HG03039 (cell line): Measurements from ENCODE around the gene CREG2.

Source experiments
- ATAC-seq: cut with Tn5 transposase; IDR thresholded peaks from one replicate; pipeline ENCODE4 v1.9.1; 2021; ENCODE audit warnings: mild to moderate bottlenecking, moderate library complexity; ENCODE audit not compliant: unreplicated experiment

CREG2 gene

DNA sequence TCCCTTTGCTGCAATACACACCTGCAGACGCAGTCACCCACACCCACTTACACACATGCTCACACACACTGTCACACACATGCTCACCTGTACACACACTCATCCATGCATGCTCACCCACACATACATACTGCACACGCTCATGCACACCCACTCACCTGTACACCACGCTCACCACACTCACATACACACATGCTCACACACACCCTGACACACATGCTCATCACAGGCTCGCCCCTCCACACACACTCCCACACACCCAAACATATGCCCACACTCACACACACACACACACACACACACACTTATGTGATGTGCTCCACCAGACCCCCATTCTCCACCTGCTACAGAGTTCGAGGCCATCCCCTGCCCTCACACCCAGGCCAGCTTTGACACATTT lies 22.8 kb upstream of the CREG2 start:
- no peak for ATAC-seq

DNA sequence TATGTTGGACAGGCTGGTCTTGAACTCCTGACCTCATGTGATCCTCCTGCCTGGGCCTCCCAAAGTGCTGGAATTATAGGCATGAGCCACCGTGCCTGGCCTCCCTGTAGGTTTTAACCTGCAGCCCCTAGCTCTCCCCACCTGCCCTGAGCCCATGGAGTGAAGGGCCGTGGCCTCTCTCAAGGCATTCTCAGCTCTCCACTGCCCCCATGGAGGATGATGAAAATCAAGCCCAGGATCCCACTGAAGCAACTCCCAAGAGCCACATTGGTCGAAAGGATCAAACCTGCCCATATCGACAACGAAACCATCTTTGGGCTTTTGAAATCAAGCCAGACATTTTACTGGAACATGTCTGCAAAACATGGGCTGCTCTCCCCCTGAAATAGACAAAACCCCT lies 22.4 kb upstream of the CREG2 start:
- no peak for ATAC-seq

DNA sequence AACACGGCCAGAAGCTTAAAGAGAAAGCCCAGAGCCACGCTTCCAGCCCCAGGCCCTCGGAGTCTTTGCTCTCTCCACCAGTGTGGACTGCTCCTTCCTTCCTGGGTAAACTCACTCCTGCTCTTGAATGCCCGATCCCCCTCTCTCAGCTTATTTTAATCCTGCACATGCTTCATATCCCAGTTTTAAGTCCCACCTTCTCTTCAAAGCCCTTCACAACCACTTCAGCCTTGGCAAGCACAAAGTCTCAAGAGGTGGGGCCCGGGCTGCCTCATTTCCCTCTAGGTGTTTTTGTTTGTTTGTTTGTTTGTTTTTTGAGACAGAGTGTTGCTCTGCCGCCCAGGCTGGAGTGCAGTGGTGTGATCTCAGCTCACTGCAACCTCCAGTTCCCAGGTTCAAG lies 21.6 kb upstream of the CREG2 start:
- ATAC-seq: no peak

DNA sequence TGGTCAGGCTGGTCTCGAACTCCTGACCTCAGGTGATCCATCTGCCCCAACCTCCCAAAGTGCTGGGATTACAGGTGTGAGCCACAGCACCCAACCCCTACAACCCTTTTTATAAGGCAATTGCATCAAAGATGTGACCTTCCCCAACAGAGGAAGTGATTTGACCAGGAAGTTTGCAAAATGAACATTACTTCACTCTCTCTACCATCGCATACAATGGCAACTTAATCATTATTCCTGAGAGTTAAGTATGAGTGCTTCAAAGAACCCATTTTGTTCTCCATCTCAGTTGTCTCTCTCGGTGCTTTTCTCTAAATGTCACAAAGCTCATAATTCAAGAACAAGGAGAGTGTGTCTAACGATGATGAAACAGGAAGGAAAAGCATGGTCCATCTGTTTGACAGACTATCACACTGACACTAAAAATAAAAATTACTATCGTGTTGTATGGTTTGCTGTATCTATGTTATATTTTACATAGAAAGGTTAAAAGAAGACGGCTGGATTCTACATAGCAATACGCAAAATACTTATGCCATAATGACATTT lies 18.1 kb upstream of the CREG2 start:
- no peak for ATAC-seq

DNA sequence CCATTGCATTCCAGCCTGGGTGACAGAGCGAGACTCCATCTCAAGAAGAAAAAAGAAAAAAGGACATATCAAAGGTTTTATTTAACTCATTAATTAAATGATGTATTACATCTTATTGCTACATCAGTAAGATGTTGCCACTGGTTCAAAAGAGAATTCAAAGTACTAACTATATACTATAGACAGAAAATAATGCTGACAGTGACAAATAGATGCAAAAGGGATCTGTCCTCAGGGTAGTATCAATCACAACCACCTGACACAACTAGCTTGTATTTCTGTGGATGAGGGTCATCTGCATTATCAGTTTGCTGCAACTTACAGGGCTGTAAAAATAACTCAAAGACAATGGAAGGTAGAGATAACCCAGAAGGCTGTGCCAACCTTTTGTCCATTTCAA lies 16.4 kb upstream of the CREG2 start:
- ATAC-seq: no peak

DNA sequence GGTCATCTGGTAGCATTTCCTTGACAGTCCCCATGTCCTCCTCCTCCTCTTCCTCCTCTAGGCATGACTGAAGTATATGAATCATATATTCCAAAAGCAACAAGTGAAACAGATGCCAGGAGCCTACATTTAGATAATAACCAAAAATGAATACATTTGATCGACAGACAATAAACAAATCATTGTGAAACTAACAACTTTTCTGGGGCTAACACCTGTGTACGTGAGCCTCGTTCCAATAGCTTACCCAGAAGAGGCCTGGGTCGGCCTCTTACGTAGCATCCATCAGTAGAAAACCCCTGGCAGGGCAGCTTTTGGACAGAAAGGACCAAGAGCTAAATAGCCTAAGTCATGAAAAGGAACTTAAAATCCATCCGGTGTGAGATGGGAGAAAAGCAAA lies 15.3 kb upstream of the CREG2 start:
- no peak for ATAC-seq

DNA sequence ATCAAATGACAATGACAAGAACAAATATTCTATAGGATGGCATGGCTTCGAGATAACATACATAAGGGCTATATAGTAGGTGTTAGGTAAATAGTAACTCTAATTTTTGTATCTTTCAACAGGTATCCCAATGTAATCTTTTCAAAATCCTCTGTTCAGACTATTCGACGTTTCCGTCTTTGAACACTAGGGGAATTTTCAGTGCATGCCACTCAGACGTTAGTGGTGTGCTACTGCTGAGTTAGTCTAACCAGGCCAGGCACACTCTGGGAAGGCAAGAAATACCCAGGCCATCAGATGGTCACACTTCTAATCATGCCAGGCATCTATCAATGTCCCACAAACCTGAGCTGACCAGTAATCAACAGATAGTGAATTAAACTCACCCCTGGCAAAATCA lies 14.6 kb upstream of the CREG2 start:
- no peak for ATAC-seq

DNA sequence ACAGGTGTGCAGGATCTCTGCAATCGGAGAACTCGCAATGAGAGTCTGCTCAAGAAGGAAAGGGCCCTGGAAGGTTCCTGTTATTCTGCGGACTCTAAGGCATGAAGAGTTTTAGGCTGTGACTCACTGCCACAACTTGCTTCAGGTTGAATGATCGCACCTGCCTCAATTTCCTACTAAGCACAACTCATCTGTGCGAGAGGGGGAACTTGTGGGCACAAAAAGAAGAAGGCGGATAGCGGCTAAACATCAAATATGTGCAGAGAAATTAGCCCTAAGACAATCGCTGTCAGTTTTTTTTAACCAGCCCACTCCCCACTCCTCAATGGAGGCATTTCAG lies 14.0 kb upstream of the CREG2 start:
- ATAC-seq: no peak

DNA sequence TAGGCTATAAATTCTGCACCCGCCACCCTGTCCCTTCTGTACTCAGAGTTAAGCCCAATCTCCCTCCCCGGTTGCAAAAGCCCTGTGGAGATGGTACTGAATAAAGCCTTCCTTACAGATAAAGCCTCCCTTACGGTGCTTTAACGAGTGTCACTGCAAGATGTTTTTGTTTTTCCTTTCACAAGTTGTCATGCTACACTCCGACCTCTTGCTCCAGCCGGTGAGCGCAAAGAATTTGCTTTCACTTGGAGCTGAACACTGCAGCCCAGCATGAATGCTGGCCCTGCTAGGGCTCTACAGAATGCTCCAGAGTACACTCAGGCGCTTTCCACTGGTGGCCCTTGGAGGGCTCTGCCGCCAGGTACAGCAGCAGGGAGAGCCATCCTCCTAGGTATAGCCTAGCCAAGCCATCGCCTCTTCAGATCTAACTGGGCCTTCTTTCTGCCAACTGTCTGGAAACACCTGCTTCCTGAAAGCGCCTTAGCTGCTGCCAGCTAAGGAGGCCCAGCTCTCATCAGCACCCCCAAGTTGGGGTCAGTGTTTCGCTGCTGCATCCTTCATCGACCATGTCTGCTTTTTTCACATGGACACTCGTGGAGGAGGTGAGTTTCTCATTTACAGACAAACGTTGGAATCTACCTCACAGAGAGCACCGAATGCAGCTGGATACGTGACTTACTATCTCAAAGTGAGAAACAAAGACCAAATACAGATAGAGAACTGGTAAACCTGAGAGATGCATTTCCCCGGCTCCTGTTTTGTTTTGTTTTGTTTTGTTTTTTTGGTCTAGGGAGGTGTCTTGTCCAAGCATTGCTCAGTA lies 13.4 kb upstream of the CREG2 start:
- no peak for ATAC-seq

DNA sequence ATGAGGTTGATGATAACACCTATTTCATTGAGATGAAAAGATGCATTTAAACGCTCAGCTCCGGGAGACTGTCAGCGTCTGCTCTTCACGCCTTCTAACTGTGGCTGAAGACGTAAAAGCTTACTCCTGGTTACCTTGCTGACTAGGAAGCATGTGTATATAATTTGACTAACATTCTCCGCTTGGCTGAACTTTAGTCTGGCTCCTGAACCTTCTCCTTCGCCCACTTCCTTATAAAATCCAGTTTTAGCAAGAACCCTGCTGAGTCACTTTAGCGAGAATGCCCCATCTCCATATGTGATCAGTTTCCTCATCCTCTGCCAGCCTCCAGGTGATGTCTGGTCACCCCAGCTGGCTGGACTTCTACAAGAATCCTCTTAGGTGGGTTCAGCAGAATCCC lies 12.7 kb upstream of the CREG2 start:
- no peak for ATAC-seq

DNA sequence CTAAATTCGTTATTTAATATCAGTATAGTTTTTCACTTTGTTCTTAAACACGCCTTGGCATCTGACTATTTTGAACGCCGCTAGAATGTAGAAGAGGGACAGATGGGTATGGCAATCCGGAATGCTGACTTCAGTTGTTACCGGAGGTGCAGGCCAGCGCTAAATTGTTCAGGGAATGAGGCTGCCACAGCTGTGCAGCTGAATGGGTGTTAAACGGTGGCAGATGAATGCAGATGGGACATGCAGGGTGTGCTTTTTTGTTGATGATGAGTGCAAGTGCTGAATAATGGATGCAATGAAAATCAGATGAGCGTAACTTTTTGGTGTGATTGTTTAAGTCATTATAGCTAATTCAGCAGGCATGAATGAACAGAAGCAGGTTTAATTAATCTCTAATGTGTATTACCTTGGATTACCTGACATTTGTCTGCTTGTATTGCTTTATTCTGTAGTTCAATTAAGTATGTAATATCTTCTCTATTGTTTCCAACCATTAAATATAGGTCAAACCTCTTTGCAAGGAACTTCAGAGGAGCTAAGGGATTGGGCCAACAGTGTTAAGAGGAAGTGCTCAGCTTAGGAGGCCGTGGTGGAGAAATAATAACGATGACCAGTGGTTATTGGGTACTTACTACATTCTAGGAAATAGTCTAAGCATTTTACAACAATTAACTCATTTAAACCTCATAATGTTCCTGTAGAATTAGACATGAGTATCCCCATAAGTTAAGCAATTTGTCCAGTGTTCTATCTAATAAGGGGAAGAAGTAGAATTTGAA lies 11.9 kb upstream of the CREG2 start:
- no peak for ATAC-seq

DNA sequence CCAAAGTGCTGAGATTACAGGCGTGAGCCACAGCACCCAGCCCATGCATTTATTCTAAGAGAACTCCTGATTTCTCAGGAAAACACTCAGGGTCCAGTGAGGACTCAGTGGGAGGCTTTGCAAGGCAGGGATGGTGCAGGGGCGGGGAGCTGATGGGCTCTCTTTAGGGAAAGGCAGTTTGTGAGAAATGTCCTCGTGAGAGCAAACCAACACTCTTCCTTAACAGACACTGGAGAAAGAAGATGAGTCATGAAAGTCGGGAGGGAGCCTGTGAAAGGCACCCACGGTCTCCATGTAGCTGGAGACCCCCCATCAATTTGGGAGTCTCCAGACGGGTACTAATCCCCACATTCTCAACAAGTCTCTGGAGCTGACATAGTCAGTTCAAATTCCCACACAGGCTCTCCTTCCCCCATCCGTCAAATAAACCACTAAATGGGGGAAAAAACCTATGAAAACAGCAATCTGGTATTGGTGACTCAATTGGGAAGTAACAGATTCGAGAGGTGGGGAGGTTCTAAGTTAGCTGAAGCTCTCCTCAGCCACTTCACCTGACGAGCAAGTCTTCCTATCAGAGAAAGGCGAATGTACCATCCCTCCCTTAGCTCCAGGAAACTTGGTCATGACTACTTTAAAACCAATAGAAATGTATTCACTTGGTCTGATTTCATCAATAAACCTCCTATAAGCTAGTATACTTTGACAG lies 11.0 kb upstream of the CREG2 start:
- ATAC-seq: no peak

DNA sequence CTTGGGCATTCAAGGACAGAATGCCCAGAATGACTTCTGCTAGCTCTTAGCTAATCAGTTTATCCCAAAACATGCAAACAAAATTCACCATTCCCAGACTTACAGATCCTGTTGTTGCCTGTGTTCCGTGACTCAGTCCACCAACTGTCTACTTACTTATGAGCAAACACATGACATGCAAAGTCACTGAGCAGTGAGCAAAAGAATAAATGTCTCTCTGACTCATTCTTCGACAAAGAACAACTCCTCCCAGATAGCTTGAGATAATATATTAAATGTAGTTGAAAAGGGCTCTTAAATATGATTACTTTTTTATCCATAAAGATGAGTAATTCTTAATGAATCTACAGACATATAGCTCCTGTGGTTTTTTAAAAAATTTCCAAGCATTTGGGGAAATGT lies 9.0 kb upstream of the CREG2 start:
- ATAC-seq: no peak

DNA sequence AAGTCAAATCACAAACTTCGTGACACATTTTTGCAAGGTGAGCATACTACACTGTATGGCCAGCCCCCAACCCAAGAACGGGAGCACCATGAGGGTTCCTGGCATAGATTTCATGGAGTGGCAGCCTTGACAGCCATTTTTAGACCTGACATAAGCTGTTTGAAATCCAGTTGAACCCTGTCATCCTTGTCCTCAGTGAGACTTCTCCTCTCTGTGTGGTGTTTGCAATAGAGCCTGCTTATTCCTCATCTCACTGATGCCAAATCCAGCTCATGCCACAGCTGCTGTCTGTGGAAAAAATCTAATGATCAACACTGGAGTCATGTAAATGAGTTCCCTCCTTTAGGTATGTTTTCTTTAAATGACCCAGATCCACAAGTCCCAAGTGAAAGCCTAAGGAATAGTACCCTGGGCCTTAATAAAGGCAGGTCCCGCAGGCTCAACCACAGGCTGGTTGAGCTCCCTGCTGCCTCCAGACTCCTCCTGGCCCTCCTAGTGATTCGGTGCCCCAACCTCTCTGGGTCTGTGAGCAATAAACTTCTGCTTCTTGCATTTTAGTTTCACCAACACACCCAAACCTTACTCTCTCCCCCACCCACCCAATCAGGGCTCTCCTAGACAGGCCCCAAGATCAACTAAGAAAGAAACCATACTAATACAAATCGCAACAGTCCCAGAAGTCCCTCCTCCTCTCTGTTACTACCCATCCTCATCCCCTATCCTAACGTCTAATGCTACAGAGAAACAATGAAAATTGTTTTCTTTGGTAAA lies 8.4 kb upstream of the CREG2 start:
- ATAC-seq: no peak

DNA sequence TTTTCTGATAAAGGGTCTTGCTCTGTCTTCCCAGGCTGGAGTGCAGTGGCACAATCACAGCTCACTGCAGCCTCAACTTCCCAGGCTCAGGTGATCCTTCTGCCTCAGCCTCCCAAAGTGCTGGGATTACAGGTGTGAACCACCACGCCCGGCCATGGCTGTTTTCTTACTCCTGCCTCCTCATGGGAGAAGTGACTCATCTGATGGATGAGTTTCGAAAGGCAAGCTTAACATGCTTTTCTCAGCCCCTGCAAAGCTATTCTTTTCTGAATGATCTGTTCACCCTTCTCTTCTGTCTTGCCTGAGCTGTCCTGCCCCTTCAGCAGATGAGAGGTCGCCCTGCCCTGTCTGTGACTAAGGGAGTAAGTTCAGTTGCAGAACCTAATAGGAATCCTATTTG lies 929 bp upstream of the CREG2 start:
- no peak for ATAC-seq

DNA sequence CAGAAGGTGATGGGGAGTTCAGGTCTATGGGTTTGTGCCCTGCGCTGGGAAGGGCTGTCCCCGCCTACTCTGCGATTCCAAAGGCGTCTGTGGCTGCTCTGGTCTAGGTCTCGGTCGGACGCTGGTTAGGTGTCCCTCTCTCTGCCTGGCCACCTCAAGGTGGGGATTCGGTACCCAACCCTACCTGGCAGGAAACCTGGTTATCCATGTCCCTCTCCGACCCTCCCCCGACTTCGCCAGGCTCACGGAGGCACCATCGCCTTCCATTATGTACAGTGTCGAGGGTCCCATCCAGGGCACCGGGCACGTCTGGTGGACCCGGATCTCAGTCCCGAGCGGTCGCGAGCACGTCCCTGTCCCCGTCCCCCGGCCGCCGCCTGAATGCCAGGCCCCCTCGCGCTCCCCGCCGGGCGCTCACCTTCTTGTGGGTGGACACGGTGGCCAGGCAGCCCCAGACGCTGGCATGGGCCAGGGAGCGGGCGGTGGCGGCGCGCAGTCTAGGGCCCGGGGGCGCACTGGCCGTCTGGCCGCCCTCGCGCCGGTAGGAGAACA lies 628 bp downstream of the CREG2 start:
- ATAC-seq: no peak

DNA sequence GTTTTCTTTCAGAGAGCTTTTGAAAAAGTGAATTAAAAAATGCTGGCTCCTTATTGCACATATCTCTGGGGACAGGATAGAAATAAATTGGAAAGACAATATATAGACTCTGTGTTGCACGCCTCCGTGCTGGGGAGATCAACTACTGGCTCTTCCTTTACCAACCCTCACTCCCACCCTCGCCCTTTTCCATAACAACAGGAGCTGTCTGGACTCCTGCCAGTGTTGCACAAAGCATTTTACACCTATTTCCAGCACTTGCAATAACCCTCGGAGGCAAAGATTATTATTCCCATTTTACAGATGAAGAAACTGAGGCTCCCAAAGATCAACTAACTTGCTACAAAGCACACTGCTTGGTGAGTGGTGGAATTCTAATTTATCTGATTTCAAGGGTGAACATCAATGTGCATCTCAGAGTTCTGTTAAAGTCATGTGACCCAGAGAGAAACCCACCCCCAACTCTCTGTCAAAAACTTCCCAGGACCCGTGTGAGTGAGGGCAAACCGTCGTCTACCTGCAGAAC lies 4.2 kb downstream of the CREG2 start:
- no peak for ATAC-seq

DNA sequence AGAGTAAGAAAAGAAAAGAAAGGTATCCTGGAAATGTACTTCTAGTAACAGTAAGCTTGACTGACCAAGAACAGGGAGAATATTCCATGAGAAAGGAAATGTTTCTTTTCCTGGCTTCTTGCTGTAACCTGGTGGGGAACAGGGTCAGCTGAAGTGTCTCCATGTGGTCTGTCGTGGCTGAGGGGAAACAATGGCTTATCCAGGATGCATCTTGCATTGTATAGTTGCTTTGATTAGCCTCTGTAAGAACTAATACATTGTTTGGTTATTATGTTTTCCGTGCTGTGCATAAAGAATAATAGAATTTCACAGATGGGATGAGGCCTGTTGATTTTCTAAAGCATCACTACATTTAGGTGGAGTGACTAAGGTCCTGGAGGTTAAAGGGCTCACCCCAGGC lies 4.9 kb downstream of the CREG2 start:
- no peak for ATAC-seq

DNA sequence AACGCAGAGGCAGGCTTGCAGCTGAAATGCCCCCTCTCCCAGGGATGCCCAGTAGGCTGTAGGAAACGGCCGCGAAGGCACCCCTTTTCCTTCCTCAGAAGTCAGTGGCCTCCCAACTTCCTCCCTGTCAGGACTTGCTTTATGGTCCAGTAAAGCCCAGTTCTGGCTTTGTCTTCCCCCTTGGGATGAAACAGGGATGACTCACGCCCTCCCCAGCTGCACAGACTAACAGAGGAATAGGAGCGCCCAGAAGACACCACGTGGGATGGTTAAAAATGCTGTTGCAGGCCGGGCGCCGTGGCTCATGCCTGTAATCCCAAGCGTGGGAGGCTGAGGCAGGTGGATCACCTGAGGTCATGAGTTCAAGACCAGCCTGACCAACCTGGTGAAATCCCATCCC lies 6.9 kb downstream of the CREG2 start:
- no peak for ATAC-seq

DNA sequence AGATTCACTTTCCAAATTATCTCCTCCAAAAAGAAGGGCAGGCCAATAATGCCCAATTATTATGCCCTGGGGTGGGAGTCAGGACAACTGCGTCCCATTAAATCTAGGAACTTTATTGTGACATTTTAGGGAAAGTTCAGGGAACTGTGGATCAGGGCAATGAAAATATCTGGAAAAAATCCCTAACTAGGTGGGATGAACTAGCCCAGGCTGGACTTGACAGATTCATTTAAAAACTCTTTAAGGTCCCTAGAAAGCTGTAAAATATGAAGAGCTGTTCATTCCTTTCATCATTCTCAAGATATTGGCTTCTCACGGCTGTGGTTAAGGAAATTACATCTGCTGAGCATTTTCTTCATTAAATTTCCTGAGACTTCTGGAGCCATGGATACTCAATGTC lies 8.2 kb downstream of the CREG2 start:
- ATAC-seq: no peak
